ENCODE data around the gene PJVK.

GRCh38 chr2:178469219-178469849, 18.2 kb downstream of the PJVK start:
- no peak for TF ChIP-seq ATF6 (CRISPR knock-in tag; IDR thresholded peaks at IDR 0.05)
- no peak for TF ChIP-seq HMGXB4 (CRISPR knock-in tag; IDR thresholded peaks at IDR 0.05)
- TF ChIP-seq AR (CRISPR knock-in tag; IDR thresholded peaks at IDR 0.05): no peak
- TF ChIP-seq CREM (CRISPR knock-in tag; IDR thresholded peaks at IDR 0.05): no peak
- no peak for TF ChIP-seq CTCF (IDR thresholded peaks at IDR 0.05)

Measured in WTC11 (cell line).